SK-N-MC (cell line): Measurements from ENCODE around the gene IL17RD.

Experiments
- DNase-seq: peaks from one replicate; pipeline ENCODE4 v3.0.0-alpha.2; 2011; ENCODE audit warnings: low read depth, low spot score
- H3K27ac ChIP-seq: fragments of 200-600 bp; sonication (generic); 2 replicates; pipeline ENCODE4 v1.5.1; 2016; ENCODE audit warnings: mixed run types
- H3K36me3 ChIP-seq: fragments of 200-600 bp; sonication (generic); 2 replicates; pipeline ENCODE4 v1.6.1; 2017; ENCODE audit warnings: antibody characterized with exemption, low read length, mixed read lengths; ENCODE audit not compliant: insufficient read depth
- H3K4me3 ChIP-seq: fragments of 200-600 bp; sonication (generic); 2 replicates; pipeline ENCODE4 v1.5.1; 2016
- H3K9ac ChIP-seq: fragments of 200-600 bp; sonication (generic); 2 replicates; pipeline ENCODE4 v1.8.0; 2017; ENCODE audit warnings: mixed run types, mixed read lengths; ENCODE audit not compliant: insufficient read length
- H3K9me3 ChIP-seq: fragments of 200-600 bp; sonication (generic); 2 replicates; pipeline ENCODE4 v1.6.1; 2017; ENCODE audit warnings: low read depth, mild to moderate bottlenecking, antibody characterized with exemption, low read length, moderate library complexity, mixed read lengths
- EZH2 ChIP-seq: fragments of 200-600 bp; sonication (generic); IDR thresholded peaks from one replicate; pipeline ENCODE4 v1.6.1; 2017; ENCODE audit warnings: antibody characterized with exemption
- FOXP2 ChIP-seq: optimal IDR thresholded peaks from 2 replicates; pipeline ENCODE3; 2011; ENCODE audit warnings: mild to moderate bottlenecking, moderate library complexity; ENCODE audit not compliant: insufficient read depth; ENCODE audit errors: extremely low read length, control extremely low read depth
- POLR2AphosphoS5 ChIP-seq: IDR thresholded peaks from 2 replicates; pipeline ENCODE4 v1.6.1; 2012; ENCODE audit warnings: mild to moderate bottlenecking, low read depth, low read length, borderline replicate concordance

Gene IL17RD

GRCh38 chr3:57110798-57111197 lies 54.4 kb downstream of the IL17RD start:
- Histone ChIP-seq H3K9ac (no peak overlapping the region), H3K9me3 (no peaks in the 10 kb centered on the region), H3K4me3 (no peak overlapping the region), H3K27ac (no peak overlapping the region), H3K36me3 (no peaks in the 10 kb centered on the region)
- no peak for DNase-seq
- TF ChIP-seq POLR2AphosphoS5 (no peak), FOXP2 (no peak), EZH2 (no peak)

DNA sequence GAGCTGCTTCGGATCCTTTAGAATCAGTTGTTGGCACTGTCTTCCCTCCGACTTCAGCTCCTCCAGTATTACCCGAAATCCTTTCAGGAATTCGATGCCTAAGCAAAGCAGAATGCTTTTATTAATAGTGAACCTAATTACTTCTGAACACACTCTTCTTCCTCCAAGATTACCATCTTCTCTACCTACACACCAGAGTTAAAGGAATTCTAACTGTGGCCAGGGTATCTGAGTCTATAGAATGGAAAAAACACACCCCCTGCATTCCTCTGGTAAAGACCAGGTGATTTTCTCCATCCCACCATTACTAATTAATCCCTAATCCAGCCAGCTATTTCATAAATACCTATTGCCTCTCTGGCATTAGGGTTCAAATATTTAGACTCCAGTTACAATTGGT lies 54.9 kb downstream of the IL17RD start:
- Histone ChIP-seq H3K4me3 (no peak overlapping the region), H3K9me3 (no peaks in the 10 kb centered on the region), H3K36me3 (no peaks in the 10 kb centered on the region), H3K9ac (no peak overlapping the region), H3K27ac (no peak overlapping the region)
- no peak for TF ChIP-seq FOXP2
- no peak for TF ChIP-seq POLR2AphosphoS5
- no peak for TF ChIP-seq EZH2
- no peak for DNase-seq

- no peak overlapping the region for H3K9ac ChIP-seq
- DNase-seq: no peak
- H3K36me3 ChIP-seq: no peaks in the 10 kb centered on the region
- TF ChIP-seq FOXP2: no peak
- H3K9me3 ChIP-seq: no peaks in the 10 kb centered on the region
- no peak overlapping the region for H3K4me3 ChIP-seq
- H3K27ac ChIP-seq: no peak overlapping the region
Measured at GRCh38 chr3:57109437-57110199, 55.5 kb downstream of the IL17RD start.

GRCh38 chr3:57108684-57109083 lies 56.5 kb downstream of the IL17RD start:
- Histone ChIP-seq H3K9ac (no peak overlapping the region), H3K4me3 (no peak overlapping the region), H3K9me3 (no peaks in the 10 kb centered on the region), H3K36me3 (no peaks in the 10 kb centered on the region), H3K27ac (no peak overlapping the region)
- TF ChIP-seq POLR2AphosphoS5 (no peak), FOXP2 (no peak), EZH2 (no peak)
- DNase-seq: no peak

- Histone ChIP-seq H3K9ac (no peak overlapping the region), H3K27ac (no peak overlapping the region), H3K36me3 (no peaks in the 10 kb centered on the region), H3K9me3 (no peaks in the 10 kb centered on the region), H3K4me3 (no peak overlapping the region)
- no peak for DNase-seq
- TF ChIP-seq POLR2AphosphoS5: no peak
- TF ChIP-seq EZH2: no peak
- TF ChIP-seq FOXP2: no peak
Measured at GRCh38 chr3:57105585-57105984, 59.6 kb downstream of the IL17RD start.

GRCh38 chr3:57100046-57100695 lies 65.0 kb downstream of the IL17RD start:
- H3K9me3 ChIP-seq: no peaks in the 10 kb centered on the region
- H3K9ac ChIP-seq: no peak overlapping the region
- no peaks in the 10 kb centered on the region for H3K36me3 ChIP-seq
- peak overlapping the region; percentile 33; the same call in 1 of the 2 replicates for H3K4me3 ChIP-seq
- no peak overlapping the region for H3K27ac ChIP-seq
- no peak for DNase-seq
- no peak for TF ChIP-seq EZH2
- no peak for TF ChIP-seq POLR2AphosphoS5
- no peak for TF ChIP-seq FOXP2

GRCh38 chr3:57098418-57099310 lies 66.5 kb downstream of the IL17RD start:
- H3K36me3 ChIP-seq: no peaks in the 10 kb centered on the region
- no peak for DNase-seq
- H3K9me3 ChIP-seq: no peaks in the 10 kb centered on the region
- H3K4me3 ChIP-seq: no peak overlapping the region
- H3K27ac ChIP-seq: no peak overlapping the region
- H3K9ac ChIP-seq: no peak overlapping the region
- no peak for TF ChIP-seq POLR2AphosphoS5
- TF ChIP-seq FOXP2: no peak
- no peak for TF ChIP-seq EZH2

GRCh38 chr3:57097536-57097935 lies 67.6 kb downstream of the IL17RD start:
- no peaks in the 10 kb centered on the region for H3K36me3 ChIP-seq
- H3K9ac ChIP-seq: no peak overlapping the region
- DNase-seq: no peak
- TF ChIP-seq FOXP2 (no peak), POLR2AphosphoS5 (no peak), EZH2 (no peak)
- H3K9me3 ChIP-seq: no peaks in the 10 kb centered on the region
- H3K4me3 ChIP-seq: no peak overlapping the region
- no peak overlapping the region for H3K27ac ChIP-seq
